HepG2 (cell line): ENCODE data around the gene APOBEC3B. TPM values are rescaled to one million over a fixed set of nuclear protein-coding genes. Genes with fewer than 3 reads are reported as not detected.

Source experiments
- ATAC-seq: fragments of 200-7000 bp; cut with Tn5 transposase; 3 replicates; pipeline ENCODE4 v1.9.1; 2020; ENCODE audit warnings: mild to moderate bottlenecking, moderate library complexity
- BruUV-seq: library from RNA; stranded (reverse); fragments of 400-500 nt; replicated peaks from 2 replicates; lab custom pipeline; 2021; lab: Mats Ljungman, UMichigan
- CTCF ChIA-PET: fragments of 300-600 bp; formaldehyde crosslinking; extraction: SDS; loops from one replicate; lab custom pipeline; 2021; ENCODE audit warnings: low total read pairs, inconsistent platforms, low intra/inter-chr PET ratio; lab: Yijun Ruan, JAX
- POLR2A ChIA-PET: fragments of 350-600 bp; sonication (Branson Sonifier 250); formaldehyde crosslinking; loops from one replicate; lab custom pipeline; 2020; ENCODE audit warnings: antibody characterized with exemption, inconsistent platforms; lab: Yijun Ruan, JAX
- DNase-seq: peaks from one replicate; pipeline ENCODE4 v3.0.0-alpha.2; 2015; ENCODE audit warnings: low spot score
- FAIRE-seq: peaks from 3 replicates; lab custom pipeline; 2011; peaks lifted over from hg19 to GRCh38; lab: Jason Lieb, UNC
- H2AFZ ChIP-seq: one replicate; pipeline ENCODE4 v1.6.1; 2011; ENCODE audit warnings: low read length, inconsistent platforms
- H3K27ac ChIP-seq: fragments of 300-600 bp; 3 replicates; pipeline ENCODE4 v1.8.0; 2011; ENCODE audit warnings: mixed run types, mild to moderate bottlenecking, mixed read lengths, low read length, inconsistent platforms; ENCODE audit not compliant: insufficient read depth; ENCODE audit errors: extremely low read length
- H3K27me3 ChIP-seq, 2 experiments: fragments of 200-600 bp in 1 of 2; 2 replicates in 1 of 2; 3 replicates in 1 of 2; pipeline versions ENCODE4 v1.6.0 to v1.8.0; 2011; ENCODE audit warnings: low read length in 2 of 2, mild to moderate bottlenecking in 2 of 2, moderate library complexity in 2 of 2, inconsistent platforms in 1 of 2; ENCODE audit not compliant: insufficient read depth in 2 of 2, control insufficient read depth in 1 of 2
- H3K36me3 ChIP-seq, 2 experiments: fragments of 200-600 bp in 1 of 2; replicated peaks in 1 of 2; 2 replicates in 1 of 2; 3 replicates in 1 of 2; pipeline versions ENCODE4 v1.5.1 to v1.8.0; 2011; ENCODE audit warnings: low read length in 2 of 2, inconsistent platforms in 1 of 2; ENCODE audit not compliant: insufficient read depth in 2 of 2, control insufficient read depth in 1 of 2
- H3K4me1 ChIP-seq: 2 replicates; pipeline ENCODE4 v1.5.1; 2012; ENCODE audit warnings: low read length, inconsistent platforms; ENCODE audit not compliant: insufficient read depth
- H3K4me2 ChIP-seq: 2 replicates; pipeline ENCODE4 v1.6.0; 2011; ENCODE audit warnings: low read depth, low read length, inconsistent platforms
- H3K4me3 ChIP-seq, 3 experiments: fragments of 200-600 bp in 1 of 3; sonication (generic), shearing (Covaris generic) in 1 of 3; replicated peaks in 1 of 3; 2 replicates each; pipeline ENCODE4 v1.5.1; 2011 to 2016; ENCODE audit warnings: low read length in 3 of 3, inconsistent platforms in 2 of 3, low read depth in 2 of 3, mild to moderate bottlenecking in 2 of 3, control low read depth in 1 of 3, mixed read lengths in 1 of 3; ENCODE audit not compliant: insufficient read depth in 1 of 3
- H3K79me2 ChIP-seq: one replicate; pipeline ENCODE4 v1.6.1; 2011; ENCODE audit warnings: low read length, inconsistent platforms; ENCODE audit not compliant: insufficient read depth
- H3K9ac ChIP-seq: 2 replicates; pipeline ENCODE4 v1.6.0; 2011; ENCODE audit warnings: mild to moderate bottlenecking, low read depth, low read length, inconsistent platforms; ENCODE audit not compliant: insufficient read depth
- H3K9me3 ChIP-seq: 2 replicates; pipeline ENCODE4 v1.5.1; 2012; ENCODE audit warnings: mild to moderate bottlenecking, low read length
- H4K20me1 ChIP-seq: 2 replicates; pipeline ENCODE4 v1.6.0; 2011; ENCODE audit warnings: inconsistent platforms, mild to moderate bottlenecking, low read length, moderate library complexity; ENCODE audit not compliant: insufficient read depth
- BCLAF1 ChIP-seq: fragments of 450-650 bp; IDR thresholded peaks from 2 replicates; pipeline ENCODE4 v1.6.1; 2017; ENCODE audit warnings: mild to moderate bottlenecking
- BRD4 ChIP-seq: sonication (generic); formaldehyde crosslinking; IDR thresholded peaks from 2 replicates; pipeline ENCODE4 v1.4.0; 2020; ENCODE audit warnings: missing genetic modification reagents
- FIP1L1 ChIP-seq: fragments of 200-400 bp; formaldehyde crosslinking; IDR thresholded peaks from 2 replicates; pipeline ENCODE4 v1.6.1; 2018; ENCODE audit warnings: low read depth, mild to moderate bottlenecking, low read length, moderate library complexity, borderline replicate concordance; ENCODE audit not compliant: insufficient read depth
- GPN1 ChIP-seq: sonication (generic); formaldehyde crosslinking; IDR thresholded peaks from 2 replicates; pipeline ENCODE4 v1.5.1; 2020; ENCODE audit warnings: missing genetic modification reagents, borderline replicate concordance
- MIER3 ChIP-seq: IDR thresholded peaks from 2 replicates; pipeline ENCODE4 v1.6.1; 2016; ENCODE audit warnings: missing compliant biosample characterization, borderline replicate concordance
- MYPOP ChIP-seq: sonication (generic); formaldehyde crosslinking; IDR thresholded peaks from 2 replicates; pipeline ENCODE4 v1.8.1; 2023; ENCODE audit warnings: mild to moderate bottlenecking, moderate library complexity, missing genetic modification reagents
- SUZ12 ChIP-seq: fragments of 150-350 bp; IDR thresholded peaks from 2 replicates; pipeline ENCODE4 v1.6.1; 2014; ENCODE audit warnings: low read depth, low read length
- THAP7 ChIP-seq: sonication (generic); formaldehyde crosslinking; IDR thresholded peaks from 2 replicates; pipeline ENCODE4 v1.8.1; 2023; ENCODE audit warnings: mild to moderate bottlenecking, missing genetic modification reagents
- ZC3H13 ChIP-seq: sonication (generic); formaldehyde crosslinking; IDR thresholded peaks from 2 replicates; pipeline ENCODE4 v1.8.1; 2023; ENCODE audit warnings: mild to moderate bottlenecking, missing genetic modification reagents, moderate library complexity
- ZNF235 ChIP-seq: sonication (generic); formaldehyde crosslinking; IDR thresholded peaks from 2 replicates; pipeline ENCODE4 v1.8.1; 2023; ENCODE audit warnings: mild to moderate bottlenecking, missing genetic modification reagents, borderline replicate concordance
- ZNF362 ChIP-seq: sonication (generic); formaldehyde crosslinking; IDR thresholded peaks from 2 replicates; pipeline ENCODE4 v1.4.0; 2020; ENCODE audit warnings: missing genetic modification reagents, mild to moderate bottlenecking, borderline replicate concordance
- ZNF556 ChIP-seq: sonication (generic); formaldehyde crosslinking; IDR thresholded peaks from 2 replicates; pipeline ENCODE4 v1.4.0; 2020; ENCODE audit warnings: mild to moderate bottlenecking, missing genetic modification reagents, borderline replicate concordance
- WGBS: methylation state at CpG from one replicate; pipeline ENCODE4 v1.1.6; 2017; ENCODE audit warnings: low lambda C conversion rate; 5-methylcytosine and 5-hydroxymethylcytosine counted together
- in situ Hi-C: cut with HindIII; loops from 2 replicates; pipeline ENCODE4 v1.10.0; 2017; ENCODE audit warnings: low pct_unique_long_range_greater_than_20kb; ENCODE audit not compliant: extremely low pct_ligation_motif_present
- intact Hi-C: fragments of 100-400 bp; cut with micrococcal nuclease; formaldehyde crosslinking; loops from one replicate; pipeline ENCODE4 v1.10.0; 2022; ENCODE audit not compliant: unreplicated experiment
- polyA plus RNA-seq, 8 experiments: library from polyadenylated mRNA; depleted of rRNA in 3 of 8; stranded (reverse) in 7 of 8; unstranded in 1 of 8; fragments of >200 nt; fragmentation: Illumina TruSeq in 4 of 8; extraction: Trizol in 4 of 8; gene quantifications; 2 replicates each; pipeline versions ENCODE4 v1.2.1 to v1.2.3, GENCODE V29; 2011 to 2016; ENCODE audit warnings: low read depth in 4 of 8, missing spikeins in 1 of 8, mixed read lengths in 1 of 8; ENCODE audit not compliant: insufficient read depth in 1 of 8
- total RNA-seq, 5 experiments: library from RNA; depleted of rRNA; stranded (reverse); fragments of >200 nt; fragmentation: Illumina TruSeq; extraction: Trizol; gene quantifications; 2 replicates each; pipeline ENCODE4 v1.2.3, GENCODE V29; 2016; ENCODE audit warnings: low read depth in 1 of 5
- TF ChIP-seq, protein P1 (sequence below): sonication (generic); formaldehyde crosslinking; conservative IDR thresholded peaks from 2 replicates; pipeline ENCODE4 v1.4.0; 2020; ENCODE audit warnings: missing genetic modification reagents
- TF ChIP-seq, protein P2 (sequence below): sonication (generic); formaldehyde crosslinking; IDR thresholded peaks from 2 replicates; pipeline ENCODE4 v1.4.0; 2020; ENCODE audit warnings: missing genetic modification reagents, borderline replicate concordance

APOBEC3B gene
- total and polyA plus RNA-seq, 2 of the 13 experiments (the other 11 are each of a cell fraction or from before 2014, with no cell fraction given): 6.7 to 8.8 TPM

DNA sequence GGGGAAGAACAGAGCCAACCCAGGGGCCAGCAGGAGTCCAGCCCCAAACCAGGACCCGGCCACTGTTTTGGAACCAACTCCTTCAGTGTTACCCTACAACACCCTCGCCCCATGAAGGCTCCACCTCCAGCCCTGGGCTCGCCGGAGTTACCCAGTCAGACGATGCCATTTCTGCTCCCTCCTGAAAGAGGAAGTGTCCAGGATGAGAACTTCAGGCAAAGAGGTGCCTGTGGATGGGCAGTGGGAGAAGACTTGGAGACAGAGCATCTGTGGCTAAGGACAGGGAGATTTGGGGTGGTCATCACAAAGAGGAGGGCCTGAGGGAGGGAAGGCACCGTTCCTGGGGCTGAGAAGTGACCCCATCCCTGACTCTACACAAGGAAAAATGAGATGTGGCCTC, 14.0 kb downstream of the APOBEC3B start:
- Histone ChIP-seq H3K27ac (no peak overlapping the region), H3K4me1 (no peaks in the 10 kb centered on the region), H3K27me3 (peaks cover 1 to 9% of the 10 kb centered on the region in 2 experiments; a peak in 2 of 5 replicates), H3K36me3 (no peaks in the 10 kb centered on the region), H3K9ac (no peak overlapping the region), H3K9me3 (no peaks in the 10 kb centered on the region), H2AFZ (no peak overlapping the region), H4K20me1 (no peaks in the 10 kb centered on the region), H3K79me2 (no peaks in the 10 kb centered on the region), H3K4me2 (no peak overlapping the region), H3K4me3 (no peak overlapping the region)
- in situ Hi-C loops (no loop called here), intact Hi-C loops (no loop called here)
- no TSS peak for BruUV-seq
- CTCF ChIA-PET: no interaction called here
- DNase-seq (no peak), ATAC-seq (no peak), FAIRE-seq (no peak)
- POLR2A ChIA-PET: no interaction called here
- 43% methylated on average over 4 of the region's 6 CpGs for WGBS
- no peak for TF ChIP-seq ZNF362 (CRISPR knock-in tag)
- TF ChIP-seq, protein P1, sequence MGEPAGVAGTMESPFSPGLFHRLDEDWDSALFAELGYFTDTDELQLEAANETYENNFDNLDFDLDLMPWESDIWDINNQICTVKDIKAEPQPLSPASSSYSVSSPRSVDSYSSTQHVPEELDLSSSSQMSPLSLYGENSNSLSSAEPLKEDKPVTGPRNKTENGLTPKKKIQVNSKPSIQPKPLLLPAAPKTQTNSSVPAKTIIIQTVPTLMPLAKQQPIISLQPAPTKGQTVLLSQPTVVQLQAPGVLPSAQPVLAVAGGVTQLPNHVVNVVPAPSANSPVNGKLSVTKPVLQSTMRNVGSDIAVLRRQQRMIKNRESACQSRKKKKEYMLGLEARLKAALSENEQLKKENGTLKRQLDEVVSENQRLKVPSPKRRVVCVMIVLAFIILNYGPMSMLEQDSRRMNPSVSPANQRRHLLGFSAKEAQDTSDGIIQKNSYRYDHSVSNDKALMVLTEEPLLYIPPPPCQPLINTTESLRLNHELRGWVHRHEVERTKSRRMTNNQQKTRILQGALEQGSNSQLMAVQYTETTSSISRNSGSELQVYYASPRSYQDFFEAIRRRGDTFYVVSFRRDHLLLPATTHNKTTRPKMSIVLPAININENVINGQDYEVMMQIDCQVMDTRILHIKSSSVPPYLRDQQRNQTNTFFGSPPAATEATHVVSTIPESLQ: no peak
- TF ChIP-seq BRD4: no peak
- TF ChIP-seq BCLAF1: no peak
- no peak for TF ChIP-seq ZNF235
- no peak for TF ChIP-seq ZC3H13
- no peak for TF ChIP-seq MYPOP (CRISPR knock-in tag)
- TF ChIP-seq MIER3 (CRISPR knock-in tag): no peak
- TF ChIP-seq THAP7 (CRISPR knock-in tag): no peak
- TF ChIP-seq, protein P2, sequence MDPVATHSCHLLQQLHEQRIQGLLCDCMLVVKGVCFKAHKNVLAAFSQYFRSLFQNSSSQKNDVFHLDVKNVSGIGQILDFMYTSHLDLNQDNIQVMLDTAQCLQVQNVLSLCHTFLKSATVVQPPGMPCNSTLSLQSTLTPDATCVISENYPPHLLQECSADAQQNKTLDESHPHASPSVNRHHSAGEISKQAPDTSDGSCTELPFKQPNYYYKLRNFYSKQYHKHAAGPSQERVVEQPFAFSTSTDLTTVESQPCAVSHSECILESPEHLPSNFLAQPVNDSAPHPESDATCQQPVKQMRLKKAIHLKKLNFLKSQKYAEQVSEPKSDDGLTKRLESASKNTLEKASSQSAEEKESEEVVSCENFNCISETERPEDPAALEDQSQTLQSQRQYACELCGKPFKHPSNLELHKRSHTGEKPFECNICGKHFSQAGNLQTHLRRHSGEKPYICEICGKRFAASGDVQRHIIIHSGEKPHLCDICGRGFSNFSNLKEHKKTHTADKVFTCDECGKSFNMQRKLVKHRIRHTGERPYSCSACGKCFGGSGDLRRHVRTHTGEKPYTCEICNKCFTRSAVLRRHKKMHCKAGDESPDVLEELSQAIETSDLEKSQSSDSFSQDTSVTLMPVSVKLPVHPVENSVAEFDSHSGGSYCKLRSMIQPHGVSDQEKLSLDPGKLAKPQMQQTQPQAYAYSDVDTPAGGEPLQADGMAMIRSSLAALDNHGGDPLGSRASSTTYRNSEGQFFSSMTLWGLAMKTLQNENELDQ (CRISPR knock-in tag): no peak
- no peak for TF ChIP-seq GPN1 (CRISPR knock-in tag)
- no peak for TF ChIP-seq SUZ12
- no peak for TF ChIP-seq FIP1L1
- no peak for TF ChIP-seq ZNF556
